SK-N-SH (cell line): Measurements from ENCODE around the gene IGSF11. TPM values are rescaled to one million over a fixed set of nuclear protein-coding genes. Genes with fewer than 3 reads are reported as not detected.

ENCODE experiments used
- CTCF ChIA-PET: fragments of 300-600, 350-600 bp; formaldehyde crosslinking; extraction: SDS; loops from one replicate; lab custom pipeline; 2021; lab: Yijun Ruan, JAX
- POLR2A ChIA-PET: fragments of 350-600 bp; sonication (Branson Sonifier 250); formaldehyde crosslinking; extraction: SDS; loops from one replicate; lab custom pipeline; 2020; ENCODE audit warnings: antibody characterized with exemption, inconsistent platforms; lab: Yijun Ruan, JAX
- DNase-seq: peaks from one replicate; pipeline ENCODE4 v3.0.0; 2012
- H2AFZ ChIP-seq: fragments of 200-600 bp; sonication (generic); 2 replicates; pipeline ENCODE4 v1.8.1; 2016; ENCODE audit warnings: antibody characterized with exemption, mild to moderate bottlenecking, low read depth
- H3F3A ChIP-seq: fragments of 200-600 bp; sonication (generic); replicated peaks from 2 replicates; pipeline ENCODE3; 2016; ENCODE audit warnings: antibody characterized with exemption, mild to moderate bottlenecking; ENCODE audit not compliant: insufficient read depth
- H3K27ac ChIP-seq, 2 experiments: fragments of 200-500 bp in 1 of 2; fragments of 200-600 bp in 1 of 2; sonication (Bioruptor generic) in 1 of 2; sonication (generic), shearing (Covaris generic) in 1 of 2; 2 replicates each; pipeline versions ENCODE4 v1.5.1 to v1.6.1; 2014 to 2016; ENCODE audit warnings: low read depth in 2 of 2, inconsistent platforms in 1 of 2, low read length in 1 of 2, mild to moderate bottlenecking in 1 of 2, mixed read lengths in 1 of 2
- H3K27me3 ChIP-seq: fragments of 200-600 bp; sonication (generic), shearing (Covaris generic); 2 replicates; pipeline ENCODE4 v1.6.1; 2016; ENCODE audit warnings: mixed run types; ENCODE audit not compliant: insufficient read depth
- H3K36me3 ChIP-seq, 2 experiments: fragments of 200-500 bp in 1 of 2; fragments of 200-600 bp in 1 of 2; sonication (Bioruptor generic) in 1 of 2; sonication (generic) in 1 of 2; replicated peaks in 1 of 2; 2 replicates each; pipeline versions ENCODE3 to v1.5.1; 2014 to 2016; ENCODE audit warnings: low read length in 1 of 2, mild to moderate bottlenecking in 1 of 2; ENCODE audit not compliant: insufficient read depth in 2 of 2, control insufficient read depth in 1 of 2
- H3K4me1 ChIP-seq, 2 experiments: fragments of 200-500 bp in 1 of 2; fragments of 200-600 bp in 1 of 2; sonication (Bioruptor generic) in 1 of 2; sonication (generic), shearing (Covaris generic) in 1 of 2; 2 replicates each; pipeline versions ENCODE4 v1.5.1 to v1.6.1; 2014 to 2016; ENCODE audit warnings: low read depth in 1 of 2, low read length in 1 of 2, mixed run types in 1 of 2; ENCODE audit not compliant: insufficient read depth in 2 of 2, control insufficient read depth in 1 of 2
- H3K4me2 ChIP-seq: fragments of 200-600 bp; sonication (generic), shearing (Covaris generic); 2 replicates; pipeline ENCODE4 v1.6.1; 2017; ENCODE audit warnings: mixed run types
- H3K4me3 ChIP-seq, 2 experiments: fragments of 200-500 bp in 1 of 2; fragments of 200-600 bp in 1 of 2; sonication (Bioruptor generic) in 1 of 2; sonication (generic), shearing (Covaris generic) in 1 of 2; 2 replicates each; pipeline versions ENCODE4 v1.5.1 to v1.8.1; 2014 to 2016; ENCODE audit warnings: low read depth in 2 of 2, inconsistent platforms in 1 of 2, low read length in 1 of 2, mild to moderate bottlenecking in 1 of 2, mixed read lengths in 1 of 2, moderate library complexity in 1 of 2
- H3K79me2 ChIP-seq: fragments of 200-600 bp; sonication (generic); 2 replicates; pipeline ENCODE4 v1.8.1; 2017; ENCODE audit warnings: mild to moderate bottlenecking; ENCODE audit not compliant: insufficient read depth
- H3K9ac ChIP-seq: fragments of 200-600 bp; sonication (generic); 2 replicates; pipeline ENCODE4 v1.6.1; 2017; ENCODE audit warnings: mixed run types
- H3K9me2 ChIP-seq: fragments of 200-600 bp; sonication (generic); 2 replicates; pipeline ENCODE4 v1.6.1; 2017; ENCODE audit warnings: mixed run types
- H3K9me3 ChIP-seq: fragments of 200-600 bp; sonication (generic); 2 replicates; pipeline ENCODE4 v1.6.1; 2017; ENCODE audit warnings: mixed run types, mild to moderate bottlenecking, moderate library complexity
- H4K20me1 ChIP-seq: fragments of 200-600 bp; sonication (generic); 2 replicates; pipeline ENCODE4 v1.6.1; 2017; ENCODE audit warnings: mild to moderate bottlenecking, mixed run types; ENCODE audit not compliant: insufficient read depth
- FOSL2 ChIP-seq: IDR thresholded peaks from 2 replicates; pipeline ENCODE4 v1.4.0; 2012; ENCODE audit warnings: low read depth, mild to moderate bottlenecking, moderate library complexity, borderline replicate concordance
- FOXM1 ChIP-seq: IDR thresholded peaks from 2 replicates; pipeline ENCODE4 v1.4.0; 2012; ENCODE audit warnings: low read depth, mild to moderate bottlenecking
- GABPA ChIP-seq: IDR thresholded peaks from 2 replicates; pipeline ENCODE4 v1.4.0; 2012; ENCODE audit warnings: low read depth, mild to moderate bottlenecking
- GATA2 ChIP-seq: sonication (generic); formaldehyde crosslinking; IDR thresholded peaks from 2 replicates; pipeline ENCODE4 v1.5.0; 2020; ENCODE audit warnings: mild to moderate bottlenecking, missing genetic modification reagents
- POLR2AphosphoS5 ChIP-seq: IDR thresholded peaks from 2 replicates; pipeline ENCODE4 v1.6.1; 2012; ENCODE audit warnings: low read depth, low read length
- TAF1 ChIP-seq: IDR thresholded peaks from 2 replicates; pipeline ENCODE4 v1.6.1; 2012; ENCODE audit warnings: low read depth, mild to moderate bottlenecking, low read length, moderate library complexity, borderline replicate concordance
- WGBS: methylation state at CpG from one replicate; pipeline ENCODE4 v1.1.6; 2017; ENCODE audit warnings: low lambda C conversion rate; 5-methylcytosine and 5-hydroxymethylcytosine counted together
- polyA plus RNA-seq, 3 experiments: library from polyadenylated mRNA; depleted of rRNA; stranded (reverse); fragments of >200 nt; gene quantifications; 2 replicates each; pipeline ENCODE4 v1.2.3, GENCODE V29; 2012
- TF ChIP-seq, protein P1 (sequence below): IDR thresholded peaks from 2 replicates; pipeline ENCODE4 v1.4.0; 2012; ENCODE audit warnings: low read depth, borderline replicate concordance
- TF ChIP-seq, protein P2 (sequence below): IDR thresholded peaks from 2 replicates; pipeline ENCODE4 v1.6.1; 2012; ENCODE audit warnings: mild to moderate bottlenecking, low read depth, low read length, moderate library complexity
- TF ChIP-seq, protein P3 (sequence below): fragments of 150-350 bp; IDR thresholded peaks from 2 replicates; pipeline ENCODE4 v1.6.1; 2017; ENCODE audit warnings: antibody characterized with exemption, low read length, low read depth, borderline replicate concordance

Gene IGSF11
- polyA plus RNA-seq, 1 of the 3 experiments (the other 2 are of a cell fraction): 0.07 TPM

DNA sequence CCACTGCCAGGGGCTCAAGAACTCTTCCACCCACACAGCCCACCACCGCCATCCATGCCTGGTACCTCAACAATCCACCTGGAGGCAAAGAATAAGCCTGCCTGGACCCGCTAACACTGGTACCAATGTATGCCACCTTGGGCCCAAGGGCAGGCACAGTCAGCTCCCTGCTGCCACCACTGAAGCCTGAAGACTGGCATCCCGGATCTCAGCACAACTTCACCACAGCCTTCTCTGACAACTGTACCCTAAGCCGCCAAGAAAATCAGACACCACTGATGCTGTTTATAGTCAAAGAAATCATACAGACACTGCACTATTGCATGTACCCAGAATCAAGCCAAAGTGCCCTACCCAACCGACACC, 56.3 kb downstream of the IGSF11 start:
- Histone ChIP-seq H3K4me1 (no peaks in the 10 kb centered on the region), H3K9ac (no peak overlapping the region), H3K27me3 (no peaks in the 10 kb centered on the region), H4K20me1 (no peaks in the 10 kb centered on the region), H2AFZ (no peak overlapping the region), H3F3A (no peaks in the 10 kb centered on the region), H3K9me3 (no peaks in the 10 kb centered on the region), H3K4me3 (no peak overlapping the region), H3K9me2 (no peaks in the 10 kb centered on the region), H3K27ac (no peak overlapping the region), H3K36me3 (no peaks in the 10 kb centered on the region), H3K79me2 (no peaks in the 10 kb centered on the region), H3K4me2 (no peak overlapping the region)
- TF ChIP-seq FOSL2 (no peak), POLR2AphosphoS5 (no peak), GABPA (no peak), TAF1 (no peak), FOXM1 (no peak)
- TF ChIP-seq, protein P1, sequence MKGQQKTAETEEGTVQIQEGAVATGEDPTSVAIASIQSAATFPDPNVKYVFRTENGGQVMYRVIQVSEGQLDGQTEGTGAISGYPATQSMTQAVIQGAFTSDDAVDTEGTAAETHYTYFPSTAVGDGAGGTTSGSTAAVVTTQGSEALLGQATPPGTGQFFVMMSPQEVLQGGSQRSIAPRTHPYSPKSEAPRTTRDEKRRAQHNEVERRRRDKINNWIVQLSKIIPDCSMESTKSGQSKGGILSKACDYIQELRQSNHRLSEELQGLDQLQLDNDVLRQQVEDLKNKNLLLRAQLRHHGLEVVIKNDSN: no peak
- TF ChIP-seq, protein P2, sequence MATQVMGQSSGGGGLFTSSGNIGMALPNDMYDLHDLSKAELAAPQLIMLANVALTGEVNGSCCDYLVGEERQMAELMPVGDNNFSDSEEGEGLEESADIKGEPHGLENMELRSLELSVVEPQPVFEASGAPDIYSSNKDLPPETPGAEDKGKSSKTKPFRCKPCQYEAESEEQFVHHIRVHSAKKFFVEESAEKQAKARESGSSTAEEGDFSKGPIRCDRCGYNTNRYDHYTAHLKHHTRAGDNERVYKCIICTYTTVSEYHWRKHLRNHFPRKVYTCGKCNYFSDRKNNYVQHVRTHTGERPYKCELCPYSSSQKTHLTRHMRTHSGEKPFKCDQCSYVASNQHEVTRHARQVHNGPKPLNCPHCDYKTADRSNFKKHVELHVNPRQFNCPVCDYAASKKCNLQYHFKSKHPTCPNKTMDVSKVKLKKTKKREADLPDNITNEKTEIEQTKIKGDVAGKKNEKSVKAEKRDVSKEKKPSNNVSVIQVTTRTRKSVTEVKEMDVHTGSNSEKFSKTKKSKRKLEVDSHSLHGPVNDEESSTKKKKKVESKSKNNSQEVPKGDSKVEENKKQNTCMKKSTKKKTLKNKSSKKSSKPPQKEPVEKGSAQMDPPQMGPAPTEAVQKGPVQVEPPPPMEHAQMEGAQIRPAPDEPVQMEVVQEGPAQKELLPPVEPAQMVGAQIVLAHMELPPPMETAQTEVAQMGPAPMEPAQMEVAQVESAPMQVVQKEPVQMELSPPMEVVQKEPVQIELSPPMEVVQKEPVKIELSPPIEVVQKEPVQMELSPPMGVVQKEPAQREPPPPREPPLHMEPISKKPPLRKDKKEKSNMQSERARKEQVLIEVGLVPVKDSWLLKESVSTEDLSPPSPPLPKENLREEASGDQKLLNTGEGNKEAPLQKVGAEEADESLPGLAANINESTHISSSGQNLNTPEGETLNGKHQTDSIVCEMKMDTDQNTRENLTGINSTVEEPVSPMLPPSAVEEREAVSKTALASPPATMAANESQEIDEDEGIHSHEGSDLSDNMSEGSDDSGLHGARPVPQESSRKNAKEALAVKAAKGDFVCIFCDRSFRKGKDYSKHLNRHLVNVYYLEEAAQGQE: no peak
- no peak for DNase-seq
- CTCF ChIA-PET: no interaction called here
- 49% methylated on average over 5 of the region's 5 CpGs for WGBS
- POLR2A ChIA-PET: no interaction called here

DNA sequence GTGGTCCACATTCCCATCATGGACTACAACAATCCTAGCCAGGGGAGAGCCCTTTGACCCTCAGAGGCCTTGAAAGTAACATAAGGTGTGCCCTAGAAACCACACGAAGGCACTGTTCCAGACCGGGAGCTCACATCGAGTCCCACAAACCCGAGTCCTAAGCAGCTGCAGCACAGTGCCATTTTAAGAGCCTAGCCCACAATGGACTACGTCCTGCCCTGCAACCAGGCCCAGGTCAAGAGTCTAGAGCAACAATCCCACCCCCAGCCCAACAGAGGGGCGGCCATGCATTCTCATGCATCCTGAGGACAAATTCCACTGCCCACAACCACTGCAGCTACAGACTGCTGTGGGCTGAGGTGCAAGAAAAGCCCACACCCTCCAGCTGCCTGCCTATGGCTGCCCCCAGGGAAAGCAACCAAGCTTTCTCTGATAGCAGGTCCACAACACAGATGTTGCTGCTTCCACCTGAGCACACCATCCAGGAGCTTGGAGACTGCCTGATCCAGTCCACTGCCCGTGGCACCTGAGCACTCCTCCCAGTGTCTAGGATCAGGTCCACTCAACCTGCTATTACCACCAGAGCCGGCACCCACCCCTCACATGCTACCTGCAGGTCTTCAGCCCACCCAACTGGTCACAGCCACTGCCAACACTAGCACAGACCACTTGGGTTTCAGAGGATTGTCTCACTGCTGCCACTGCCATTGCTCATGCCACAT, 56.8 kb downstream of the IGSF11 start:
- ChIA-PET CTCF (no interaction called here), POLR2A (no interaction called here)
- Histone ChIP-seq H3K9ac (no peak overlapping the region), H3K9me2 (no peaks in the 10 kb centered on the region), H3K27me3 (no peaks in the 10 kb centered on the region), H3K4me1 (no peaks in the 10 kb centered on the region; a peak in 1 of 4 replicates), H2AFZ (no peak overlapping the region), H3K36me3 (no peaks in the 10 kb centered on the region), H3K79me2 (no peaks in the 10 kb centered on the region), H3K4me3 (no peak overlapping the region), H4K20me1 (no peaks in the 10 kb centered on the region), H3K4me2 (no peak overlapping the region), H3K27ac (no peak overlapping the region), H3K9me3 (no peaks in the 10 kb centered on the region), H3F3A (no peaks in the 10 kb centered on the region)
- TF ChIP-seq GATA2 (CRISPR knock-in tag): no peak
- TF ChIP-seq, protein P3, sequence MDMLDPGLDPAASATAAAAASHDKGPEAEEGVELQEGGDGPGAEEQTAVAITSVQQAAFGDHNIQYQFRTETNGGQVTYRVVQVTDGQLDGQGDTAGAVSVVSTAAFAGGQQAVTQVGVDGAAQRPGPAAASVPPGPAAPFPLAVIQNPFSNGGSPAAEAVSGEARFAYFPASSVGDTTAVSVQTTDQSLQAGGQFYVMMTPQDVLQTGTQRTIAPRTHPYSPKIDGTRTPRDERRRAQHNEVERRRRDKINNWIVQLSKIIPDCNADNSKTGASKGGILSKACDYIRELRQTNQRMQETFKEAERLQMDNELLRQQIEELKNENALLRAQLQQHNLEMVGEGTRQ: no peak
- 46% methylated on average over 8 of the region's 8 CpGs for WGBS
- no peak for DNase-seq
